HG03575 (cell line): ENCODE measurements around the gene SLC16A1.
"Not testable (repeated sequence)": the region's sequence is repeated elsewhere in the genome, so short reads cannot be mapped to it uniquely, and the experiment has no call there.

Experiments used
- ATAC-seq: cut with Tn5 transposase; IDR thresholded peaks from one replicate; pipeline ENCODE4 v1.9.1; 2021; ENCODE audit not compliant: unreplicated experiment, insufficient number of reproducible peaks, low FRiP score; ENCODE audit errors: extremely low read depth

Gene SLC16A1

GRCh38 chr1:112974646-112975045 lies 18.6 kb upstream of the SLC16A1 start:
- ATAC-seq = no peak

- no peak for ATAC-seq
Observed at GRCh38 chr1:112973788-112974187, 17.8 kb upstream of the SLC16A1 start.

- no peak for ATAC-seq
Observed at GRCh38 chr1:112971006-112971405, 15.0 kb upstream of the SLC16A1 start.

- no peak for ATAC-seq
Observed at GRCh38 chr1:112964347-112964746, 8.4 kb upstream of the SLC16A1 start.

GRCh38 chr1:112961072-112961471 lies 5.1 kb upstream of the SLC16A1 start:
- no peak for ATAC-seq

- no peak for ATAC-seq
Observed at GRCh38 chr1:112960384-112960783, 4.4 kb upstream of the SLC16A1 start.

- not testable (repeated sequence) for ATAC-seq
Observed at GRCh38 chr1:112958236-112958635, 2.2 kb upstream of the SLC16A1 start.

GRCh38 chr1:112957133-112957812 lies 1.3 kb upstream of the SLC16A1 start:
- peak; percentile 40 for ATAC-seq

GRCh38 chr1:112956544-112957132 lies 642 bp upstream of the SLC16A1 start:
- no peak for ATAC-seq

- no peak for ATAC-seq
Observed at GRCh38 chr1:112954945-112955772, 837 bp downstream of the SLC16A1 start.

GRCh38 chr1:112954017-112954650 lies 1.9 kb downstream of the SLC16A1 start:
- ATAC-seq = no peak

GRCh38 chr1:112950426-112950825 lies 5.6 kb downstream of the SLC16A1 start:
- ATAC-seq = no peak

- ATAC-seq = no peak
Observed at GRCh38 chr1:112946683-112947082, 9.3 kb downstream of the SLC16A1 start.

- ATAC-seq = no peak
Observed at GRCh38 chr1:112939810-112940209, 16.2 kb downstream of the SLC16A1 start.

GRCh38 chr1:112938210-112938609 lies 17.8 kb downstream of the SLC16A1 start:
- no peak for ATAC-seq

- ATAC-seq = no peak
Observed at GRCh38 chr1:112937495-112937894, 18.5 kb downstream of the SLC16A1 start.

GRCh38 chr1:112937070-112937469 lies 18.9 kb downstream of the SLC16A1 start:
- no peak for ATAC-seq

- ATAC-seq = no peak
Observed at GRCh38 chr1:112935461-112936111, 20.4 kb downstream of the SLC16A1 start.

GRCh38 chr1:112934577-112934976 lies 21.4 kb downstream of the SLC16A1 start:
- no peak for ATAC-seq
